NOMO-1 treated with DMSO at 0.1 percent for 48 hours (cell line): ENCODE results near the gene CTAGE15.
"Not testable (repeated sequence)": the region's sequence is repeated elsewhere in the genome, so short reads cannot be mapped to it uniquely, and the experiment has no call there.

Experiments used
- DNase-seq: peaks from one replicate; lab custom pipeline; 2025; ENCODE audit not compliant: unreplicated experiment; lab: John Stamatoyannopoulos, UW

The CTAGE15 gene, protein sequence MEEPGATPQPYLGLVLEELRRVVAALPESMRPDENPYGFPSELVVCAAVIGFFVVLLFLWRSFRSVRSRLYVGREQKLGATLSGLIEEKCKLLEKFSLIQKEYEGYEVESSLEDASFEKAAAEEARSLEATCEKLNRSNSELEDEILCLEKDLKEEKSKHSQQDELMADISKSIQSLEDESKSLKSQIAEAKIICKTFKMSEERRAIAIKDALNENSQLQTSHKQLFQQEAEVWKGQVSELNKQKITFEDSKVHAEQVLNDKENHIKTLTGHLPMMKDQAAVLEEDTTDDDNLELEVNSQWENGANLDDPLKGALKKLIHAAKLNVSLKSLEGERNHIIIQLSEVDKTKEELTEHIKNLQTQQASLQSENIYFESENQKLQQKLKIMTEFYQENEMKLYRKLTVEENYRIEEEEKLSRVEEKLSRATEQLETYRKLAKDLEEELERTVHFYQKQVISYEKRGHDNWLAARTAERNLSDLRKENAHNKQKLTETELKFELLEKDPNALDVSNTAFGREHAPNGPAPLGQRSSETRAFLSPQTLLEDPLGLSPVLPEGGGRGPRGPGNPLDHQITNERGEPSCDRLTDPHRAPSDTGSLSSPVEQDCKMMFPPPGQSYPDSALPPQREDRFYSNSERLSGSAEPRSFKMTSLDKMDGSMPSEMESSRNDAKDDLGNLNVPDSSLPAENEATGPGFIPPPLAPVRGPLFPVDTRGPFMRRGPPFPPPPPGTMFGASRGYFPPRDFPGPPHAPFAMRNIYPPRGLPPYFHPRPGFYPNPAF

DNA sequence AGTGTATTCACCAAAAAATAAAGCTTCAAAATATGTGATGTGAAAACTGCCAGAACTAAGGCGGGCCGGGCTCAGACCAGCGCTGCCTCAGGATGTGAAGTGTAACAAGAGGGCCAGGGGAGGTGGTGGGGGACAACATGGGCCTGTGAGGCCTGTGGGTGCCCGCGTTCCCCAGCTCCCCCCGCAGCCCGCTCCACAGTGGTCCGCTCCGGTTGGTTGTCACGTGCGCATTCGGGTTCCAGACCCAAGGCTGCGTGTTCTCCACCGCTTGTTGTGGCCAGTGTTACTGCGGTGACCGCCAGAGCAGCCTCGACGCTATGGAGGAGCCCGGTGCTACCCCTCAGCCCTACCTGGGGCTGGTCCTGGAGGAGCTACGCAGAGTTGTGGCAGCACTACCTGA is at the start of gene CTAGE15:
TSS of gene CTAGE15 (plus strand) at position 301 of the 400 bp plus-strand sequence. CDS start at position 318, 17 bp downstream.
- DNase-seq, result not testable (repeated sequence)

DNA sequence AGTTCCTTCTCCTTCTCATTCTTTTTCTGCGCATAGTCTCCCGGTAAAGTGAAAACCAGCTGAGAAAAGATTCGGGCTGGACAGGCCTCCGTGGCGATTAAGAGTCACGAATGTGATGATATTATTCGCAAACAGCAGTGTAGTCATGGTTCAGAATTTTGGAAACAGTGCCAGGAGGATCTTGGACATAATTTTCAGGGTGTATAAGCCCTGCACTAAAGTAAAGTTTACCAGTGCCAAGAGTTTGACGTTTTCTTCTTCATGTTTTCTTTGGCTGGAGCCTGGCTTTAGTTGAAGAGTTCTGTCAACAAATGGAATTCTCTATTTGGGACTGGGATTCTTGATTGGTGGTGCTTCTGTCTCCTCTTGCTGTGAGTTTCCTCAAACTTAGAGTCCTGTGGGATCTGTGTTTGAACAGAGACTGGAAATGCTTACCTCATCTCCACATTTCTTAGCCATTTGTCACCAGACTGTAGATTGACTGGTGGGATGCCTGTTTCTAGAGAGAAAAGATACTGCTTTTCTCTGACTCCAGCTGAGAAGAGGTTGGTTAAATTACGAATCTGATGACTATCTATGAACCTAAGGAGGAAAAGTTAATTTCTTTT is 49.2 kb upstream of the CTAGE15 start:
- not testable (repeated sequence) for DNase-seq

DNA sequence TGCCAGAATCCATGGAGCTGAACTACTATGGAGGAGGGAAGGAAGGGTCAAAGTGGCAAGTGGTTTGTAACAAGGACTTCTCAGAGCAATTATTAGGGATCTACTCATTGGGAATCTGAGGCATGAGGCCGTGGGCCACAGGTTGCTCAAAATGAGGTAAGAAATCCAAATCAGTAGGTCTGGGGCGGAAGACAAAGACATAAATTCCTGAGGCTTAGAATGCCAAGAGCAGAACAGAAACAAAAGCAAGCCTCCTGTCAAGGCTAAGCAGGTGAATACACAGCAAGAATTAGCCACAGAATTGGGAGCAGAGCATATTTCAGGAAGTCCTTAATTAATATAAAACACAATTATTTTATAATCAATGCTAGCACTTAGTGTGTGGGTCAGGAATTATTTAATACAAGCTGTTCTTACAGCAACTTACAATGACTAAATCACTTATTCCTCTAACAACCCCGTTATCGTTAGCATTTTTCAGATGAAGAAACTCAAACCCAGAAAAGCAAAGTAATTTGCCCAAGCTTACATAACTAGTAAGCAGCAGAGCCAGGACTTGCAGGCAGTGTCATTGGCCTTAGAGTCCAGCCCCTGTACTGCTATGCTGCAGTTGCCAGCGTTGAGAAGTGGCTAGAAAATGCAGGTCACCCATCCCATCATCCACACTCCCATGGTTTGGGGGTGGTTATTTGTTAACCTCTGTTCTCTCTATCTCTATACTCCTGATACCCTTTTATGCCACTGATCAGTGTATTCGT is 40.3 kb upstream of the CTAGE15 start:
- not testable (repeated sequence) for DNase-seq

DNA sequence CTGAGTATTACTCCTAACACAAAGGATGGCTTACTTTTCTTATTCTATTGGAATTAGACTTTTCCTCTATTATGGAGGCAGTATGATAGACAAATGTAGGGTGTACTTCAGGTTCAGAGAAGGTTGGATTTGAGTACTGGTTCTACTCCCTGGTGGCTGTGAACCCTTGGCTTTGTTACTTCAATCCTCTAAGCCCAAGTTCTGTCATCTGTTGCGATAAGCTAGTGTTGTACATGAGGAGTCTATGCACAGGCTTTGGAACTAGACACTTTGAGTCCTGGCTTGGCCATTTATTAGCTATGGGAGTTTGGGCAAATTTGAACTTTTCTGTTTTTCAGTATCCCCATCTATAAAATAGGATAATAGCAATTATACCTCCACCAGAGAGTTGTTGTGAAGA is 39.7 kb upstream of the CTAGE15 start:
- not testable (repeated sequence) for DNase-seq

DNA sequence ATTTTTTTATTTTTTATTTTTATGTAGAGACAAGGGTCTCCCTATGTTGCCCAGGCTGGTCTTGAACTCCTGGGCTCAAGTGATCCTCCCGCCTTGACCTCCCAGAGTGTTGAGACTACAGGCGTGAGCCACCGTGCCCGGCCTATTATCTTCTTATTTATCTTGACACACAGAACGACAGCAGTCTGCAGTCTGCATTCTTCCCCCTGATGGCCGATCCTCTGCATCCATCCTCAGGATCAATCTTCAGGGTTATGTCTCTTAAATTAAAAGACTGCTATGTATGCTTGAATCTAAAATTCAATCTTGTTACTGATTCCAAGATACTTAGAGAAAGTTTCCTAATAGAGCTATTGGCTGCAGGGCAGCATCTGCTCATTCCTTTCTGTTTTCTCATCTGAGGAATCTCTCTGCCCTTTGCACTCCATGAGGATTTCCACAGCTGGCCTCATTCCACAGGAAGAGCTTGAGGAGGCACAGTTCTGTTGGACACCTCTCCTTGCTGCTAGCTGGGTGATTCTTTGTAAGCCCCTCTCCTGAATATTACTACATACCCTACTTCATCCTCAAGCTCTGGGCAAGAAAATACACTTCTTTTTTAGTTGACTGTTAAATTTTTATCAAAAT is 38.3 kb upstream of the CTAGE15 start:
- not testable (repeated sequence) for DNase-seq

DNA sequence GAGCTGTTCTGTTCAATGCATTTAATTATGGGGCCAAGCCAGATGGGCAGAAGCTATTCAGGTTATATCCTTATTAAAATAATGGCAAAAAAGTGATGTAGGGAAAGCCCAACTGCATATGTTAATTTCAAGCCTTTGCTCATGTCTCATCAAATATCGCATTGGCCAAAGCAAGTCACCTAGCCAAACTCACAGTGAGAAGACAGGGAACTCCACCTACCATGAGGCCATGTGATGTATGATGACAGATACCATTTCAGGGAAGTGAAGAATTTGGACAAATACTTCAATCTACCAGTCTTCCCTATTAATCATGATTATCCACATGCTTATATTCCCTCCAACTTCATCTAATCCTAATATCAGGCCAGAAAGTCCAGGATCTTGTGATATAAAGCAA is 35.2 kb upstream of the CTAGE15 start:
- not testable (repeated sequence) for DNase-seq

DNA sequence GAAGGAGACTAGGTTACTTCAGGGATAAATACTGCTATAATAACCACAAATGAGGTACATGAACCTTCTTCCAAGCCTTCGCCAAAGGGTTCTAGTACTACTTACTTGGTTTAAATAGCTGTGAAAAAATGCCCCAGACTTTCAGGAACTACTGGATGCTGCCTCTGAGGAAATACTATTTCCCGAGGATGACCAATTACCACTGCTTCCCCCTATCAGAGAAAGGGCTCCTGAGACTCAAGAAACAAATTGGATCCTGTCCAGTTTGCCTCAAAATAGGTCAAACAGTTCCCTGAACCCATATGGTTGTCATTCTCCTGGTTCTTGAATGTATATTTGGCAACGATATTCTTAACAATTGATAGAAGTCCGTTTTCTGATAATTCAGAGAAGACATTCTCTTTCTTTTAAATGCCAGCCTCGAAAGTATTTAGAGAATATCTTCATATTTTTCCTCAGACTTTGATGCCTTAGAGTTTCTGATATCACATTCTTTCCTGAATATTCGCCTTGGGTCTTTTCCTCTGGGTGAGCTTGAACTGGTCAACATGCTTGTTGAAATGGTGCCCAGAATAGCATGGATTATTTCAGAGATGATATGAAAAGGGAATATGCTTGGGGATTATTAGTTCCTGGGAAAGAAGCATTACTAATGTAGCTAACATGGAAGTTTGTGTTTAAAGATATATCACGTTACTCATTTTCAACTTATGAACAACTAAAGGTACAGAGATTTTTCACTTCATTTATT is 28.1 kb upstream of the CTAGE15 start:
- DNase-seq, result not testable (repeated sequence)

DNA sequence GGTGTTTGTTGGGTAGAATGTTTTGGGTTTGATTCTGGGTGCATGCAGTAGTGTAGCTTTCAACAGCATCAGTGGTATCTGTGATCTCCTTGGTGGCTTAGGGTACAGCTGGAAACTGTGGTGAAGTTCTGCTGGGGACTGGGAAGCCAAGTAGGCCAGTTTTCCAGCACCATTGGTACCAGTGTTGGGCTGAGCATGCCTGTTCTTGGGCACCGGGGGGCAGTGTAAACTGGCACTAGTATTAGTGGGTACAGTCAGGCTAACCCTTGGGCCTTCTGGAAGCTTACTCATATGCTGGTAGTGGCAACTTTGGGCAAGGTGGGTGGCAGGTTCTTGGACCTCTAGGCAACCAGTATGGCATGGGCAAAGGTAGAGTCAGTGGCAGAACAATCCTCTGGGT is 15.6 kb upstream of the CTAGE15 start:
- not testable (repeated sequence) for DNase-seq

DNA sequence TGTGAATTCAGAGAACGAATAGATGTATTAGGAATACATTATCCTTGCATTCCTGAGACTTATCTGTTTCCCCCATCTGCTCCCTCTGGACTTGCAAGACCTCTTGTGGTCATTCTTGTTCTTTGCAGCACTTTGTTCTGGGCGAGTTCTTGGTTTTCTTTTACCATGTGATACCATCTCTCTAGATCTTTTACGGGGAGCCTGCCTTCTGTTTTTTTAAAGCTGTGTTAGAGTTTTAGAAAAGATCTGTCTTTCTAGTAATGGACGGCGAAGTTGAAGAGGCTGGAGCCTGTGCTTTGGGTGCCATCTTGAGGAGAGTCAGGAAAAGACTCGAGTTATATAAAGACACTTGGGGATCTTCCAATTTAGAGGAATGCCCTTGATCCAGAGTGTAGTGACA is 8.3 kb upstream of the CTAGE15 start:
- not testable (repeated sequence) for DNase-seq

DNA sequence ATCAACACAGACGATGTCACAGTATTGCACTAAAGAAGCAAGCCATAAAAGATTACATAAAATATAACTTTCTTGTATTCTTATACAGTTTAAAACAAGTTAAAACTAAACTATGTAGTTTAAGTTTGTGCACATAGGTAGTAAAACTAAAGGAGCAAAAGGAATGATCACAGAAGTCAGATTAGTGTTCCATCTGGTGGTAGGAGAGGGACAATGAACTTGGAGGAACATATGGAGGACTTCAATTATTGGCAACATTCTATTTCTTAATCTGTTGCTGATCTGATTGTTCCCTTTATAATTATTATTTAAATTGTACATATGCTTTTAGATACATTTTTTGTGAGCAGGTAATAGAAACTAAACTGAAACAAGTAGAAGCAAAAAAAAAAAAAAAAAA is 5.6 kb upstream of the CTAGE15 start:
- not testable (repeated sequence) for DNase-seq

DNA sequence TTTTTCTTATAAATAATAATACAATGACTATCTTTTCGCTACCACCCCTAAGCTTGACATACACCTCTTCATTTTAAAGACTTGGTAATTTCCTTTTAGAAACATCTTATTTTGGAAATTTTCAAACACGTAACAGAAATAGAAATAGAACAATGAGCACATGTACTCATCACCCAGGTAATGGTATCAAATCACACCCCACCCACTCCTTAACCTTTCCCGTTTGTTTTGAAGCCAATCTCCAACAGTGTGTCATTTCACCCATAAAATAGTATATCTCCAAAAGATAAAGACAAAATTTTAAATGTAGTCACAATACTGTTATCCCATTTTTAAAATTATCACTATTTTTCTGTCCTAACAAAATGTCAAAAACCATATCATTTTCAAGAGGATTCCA is 16.6 kb downstream of the CTAGE15 start:
- not testable (repeated sequence) for DNase-seq

DNA sequence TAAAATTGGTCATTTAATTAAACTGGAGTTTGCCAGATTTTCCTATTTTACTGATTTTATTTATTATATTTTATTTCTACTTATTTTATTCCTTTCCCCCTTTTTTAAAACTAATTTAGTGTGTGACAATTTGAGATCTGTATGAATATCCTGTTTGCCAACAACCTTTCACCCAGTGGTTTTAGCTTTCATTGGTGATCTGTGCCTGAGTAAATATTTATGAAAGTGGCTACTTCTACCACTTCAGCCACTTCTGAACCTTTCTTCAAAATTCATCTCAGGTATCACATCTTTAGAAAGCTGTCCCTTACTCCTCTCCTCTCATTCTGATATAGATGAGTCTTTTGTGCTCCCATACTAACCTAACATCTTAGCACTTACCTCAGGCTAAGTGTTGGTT is 18.3 kb downstream of the CTAGE15 start:
- not testable (repeated sequence) for DNase-seq

DNA sequence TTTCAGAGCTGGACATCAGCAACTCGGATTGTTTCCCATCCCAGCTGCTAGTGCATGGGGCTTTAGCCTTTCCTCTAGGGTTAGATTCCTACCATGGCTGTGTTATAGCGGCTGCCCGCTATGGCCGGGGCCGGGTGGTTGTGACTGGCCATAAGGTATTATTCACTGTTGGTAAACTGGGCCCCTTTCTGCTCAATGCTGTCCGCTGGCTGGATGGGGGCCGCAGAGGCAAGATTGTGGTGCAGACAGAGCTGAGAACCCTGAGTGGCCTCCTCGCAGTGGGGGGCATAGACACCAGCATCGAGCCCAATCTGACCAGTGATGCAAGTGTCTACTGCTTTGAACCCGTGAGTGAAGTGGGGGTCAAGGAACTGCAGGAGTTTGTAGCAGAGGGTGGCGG is 26.5 kb downstream of the CTAGE15 start:
- DNase-seq, result not testable (repeated sequence)

DNA sequence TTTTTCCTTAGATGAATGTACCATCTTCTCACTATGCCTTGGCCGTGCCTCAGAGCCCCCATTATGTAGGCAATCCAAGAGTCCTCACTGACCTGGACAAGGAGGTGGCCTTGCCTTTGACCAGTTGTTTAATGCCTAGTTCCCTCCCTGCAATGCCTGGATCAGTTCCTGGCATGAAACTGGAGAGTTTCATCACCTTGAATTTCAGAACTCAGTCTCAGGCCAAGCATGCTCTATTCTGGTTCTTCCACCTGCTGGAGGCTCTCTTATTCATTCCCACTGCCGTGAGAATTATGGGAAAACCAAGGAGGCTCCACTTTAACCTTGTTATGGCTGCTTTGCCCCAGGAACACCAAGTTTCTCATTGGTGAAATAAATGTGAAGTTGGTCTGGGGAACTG is 31.9 kb downstream of the CTAGE15 start:
- not testable (repeated sequence) for DNase-seq

DNA sequence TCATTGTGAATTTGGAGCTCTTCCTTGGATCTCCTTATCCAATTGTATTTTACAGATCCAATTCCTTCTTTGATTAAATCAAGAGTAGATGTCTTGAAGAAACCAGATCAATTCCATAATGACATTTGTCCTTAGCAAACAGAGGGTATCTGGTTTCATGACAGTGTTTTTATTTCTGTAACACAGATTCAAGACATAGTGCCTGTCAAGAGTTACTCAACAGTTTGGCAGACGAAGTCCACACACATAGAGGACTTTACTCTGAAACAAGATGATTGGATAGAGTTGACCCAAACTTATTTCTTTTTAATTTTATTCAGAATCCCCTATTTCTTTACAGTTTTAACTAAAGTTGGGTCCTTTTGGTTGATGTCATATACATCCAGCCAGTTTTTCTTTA is 34.5 kb downstream of the CTAGE15 start:
- DNase-seq, result not testable (repeated sequence)

DNA sequence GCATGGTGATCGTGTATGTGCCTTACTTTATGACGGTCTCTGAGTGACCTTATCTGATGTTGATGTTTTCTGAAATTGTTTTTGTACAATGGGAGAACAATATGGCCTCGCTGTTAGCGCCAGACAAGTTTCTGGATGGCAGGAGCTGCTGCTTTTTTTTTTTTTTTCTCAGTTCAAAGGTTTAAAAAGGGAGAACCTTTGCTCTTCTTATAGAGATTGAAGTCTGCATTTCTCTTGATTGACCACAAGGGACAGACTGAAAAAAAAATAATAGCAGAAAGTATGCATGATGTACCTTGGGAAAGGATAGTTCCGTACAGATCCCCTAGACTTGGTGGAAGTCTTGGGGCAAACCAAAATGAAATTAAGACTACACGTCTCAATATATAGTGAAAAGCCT is 43.9 kb downstream of the CTAGE15 start:
- DNase-seq, result not testable (repeated sequence)

DNA sequence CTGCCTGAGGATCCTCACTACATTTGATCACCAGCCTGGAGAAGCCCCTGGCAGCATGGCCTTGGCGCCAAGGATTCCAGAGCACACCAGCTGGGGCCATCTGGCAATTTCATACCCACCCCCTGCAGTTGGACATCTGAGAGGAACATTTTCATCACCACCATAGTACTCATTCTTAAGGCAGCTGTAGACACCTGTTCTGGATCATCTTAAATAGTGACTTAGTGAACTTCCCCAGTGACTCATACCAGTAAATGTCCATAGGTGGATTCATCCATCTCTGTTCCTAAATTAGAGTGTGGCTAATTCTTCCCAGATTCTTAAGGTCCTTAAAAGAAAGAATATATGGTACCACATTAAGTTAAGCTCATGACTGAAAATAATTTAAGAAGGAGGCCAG is 45.6 kb downstream of the CTAGE15 start:
- not testable (repeated sequence) for DNase-seq

DNA sequence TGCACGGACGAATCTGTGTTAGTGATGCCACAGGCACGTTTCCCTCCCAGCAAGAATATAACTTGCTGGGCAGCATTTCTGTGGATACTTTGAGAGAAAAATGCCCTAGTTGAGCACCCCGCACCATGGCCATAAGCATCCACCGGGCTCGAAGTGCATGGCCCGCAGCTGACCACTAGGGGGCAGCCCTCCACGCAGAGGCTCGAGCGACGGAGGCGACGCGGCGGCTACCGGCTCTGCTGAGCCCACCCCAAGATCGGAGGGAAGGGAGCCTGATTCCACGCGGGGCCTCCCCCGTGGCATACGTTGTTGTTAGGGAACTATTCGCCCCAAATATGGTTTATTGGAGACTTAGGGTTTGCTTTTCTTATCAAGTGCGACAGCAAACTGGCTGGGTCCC is 48.5 kb downstream of the CTAGE15 start:
- DNase-seq, result not testable (repeated sequence)

DNA sequence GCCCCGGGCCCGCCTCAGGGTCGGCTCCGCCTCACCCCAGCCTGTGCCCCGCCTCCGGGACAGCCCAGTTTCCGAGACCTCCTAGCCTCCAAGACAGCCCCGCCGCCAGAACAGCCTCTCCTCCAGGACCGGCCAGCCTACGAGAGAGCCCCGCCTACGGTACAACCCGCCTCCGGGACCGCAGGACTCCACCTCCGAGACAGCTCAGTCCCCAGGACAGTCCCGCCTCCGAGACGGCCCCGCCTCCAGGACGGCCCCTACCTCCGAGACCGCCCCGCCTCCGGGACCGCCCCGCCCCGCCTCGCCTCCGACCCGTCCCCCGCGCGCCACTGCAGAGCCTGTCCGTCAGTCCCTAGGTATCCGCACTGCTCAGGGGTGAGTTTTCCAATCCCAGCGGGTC is 49.0 kb downstream of the CTAGE15 start, which contains the start of gene TCAF2:
TSS of gene TCAF2 (plus strand) at position 329 of the 400 bp plus-strand sequence.
- not testable (repeated sequence) for DNase-seq

DNA sequence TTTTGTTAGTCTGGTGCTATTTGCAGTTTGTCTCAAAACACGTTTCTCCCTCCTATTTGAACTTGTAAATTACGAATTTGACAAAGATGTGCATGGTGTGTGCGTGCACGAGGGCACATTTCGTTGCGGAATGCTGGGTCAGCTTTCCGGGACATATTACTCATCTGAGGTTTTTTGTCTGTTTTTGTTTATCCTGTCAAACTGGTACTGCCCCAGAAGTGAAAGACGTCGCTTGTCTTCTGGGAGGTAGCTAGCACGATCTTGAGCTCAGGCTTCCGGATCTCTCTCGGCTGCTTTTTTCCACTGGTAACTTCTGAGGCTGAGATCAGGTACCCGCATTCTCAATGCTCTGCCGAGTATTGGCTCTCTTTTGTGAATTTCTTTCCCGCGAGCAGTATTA is 49.6 kb downstream of the CTAGE15 start:
- not testable (repeated sequence) for DNase-seq
